ENCODE results near the gene RAB3C. TPM values are rescaled to one million over a fixed set of nuclear protein-coding genes. Genes with fewer than 3 reads are reported as not detected.

The RAB3C gene
- total and polyA plus RNA-seq, 10 donors: 0.06 to 2.0 (median 0.21) TPM; not detected in 2

DNA sequence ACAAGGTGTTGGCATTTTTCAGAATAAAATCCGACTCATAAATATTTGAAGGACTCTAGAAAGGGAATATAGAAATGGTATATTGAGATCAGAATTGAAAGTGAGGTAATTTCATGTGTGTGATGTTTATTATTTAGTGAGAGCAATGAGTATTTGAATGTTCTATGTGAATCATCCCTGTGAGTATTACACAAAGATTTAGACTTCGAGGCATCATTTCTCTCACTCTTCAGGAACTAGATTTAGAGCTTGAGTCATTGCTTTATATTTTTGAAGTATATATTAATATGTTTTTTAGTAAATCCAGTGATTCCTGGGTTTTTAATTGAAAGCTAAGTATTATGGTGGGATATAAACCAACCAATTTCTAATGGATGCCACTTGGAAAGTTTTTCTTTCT, 91.2 kb downstream of the RAB3C start:
- H3K27me3 ChIP-seq (replicated peaks in 1 of 7): no peaks in the 10 kb centered on the region
- WGBS, 5 donors: 56 to 91% (median 84%) methylated on average over 2 of the region's 2 CpGs
- H3K27ac ChIP-seq: no peak overlapping the region
- intact Hi-C loops (cut with DNase I; ENCODE audit: low total_unique reads): no loop called here
- no peak overlapping the region for H3K4me3 ChIP-seq
- H3K36me3 ChIP-seq: no peaks in the 10 kb centered on the region
- TF ChIP-seq POLR2AphosphoS5 (IDR thresholded peaks at IDR 0.05): no peak
- peaks cover 0 to 4% (median 0%) of the 10 kb centered on the region in 8 donors for H3K9me3 ChIP-seq
- DNase-seq: no peak
- no peaks in the 10 kb centered on the region for H3K4me1 ChIP-seq

GRCh38 chr5:58674711-58675110, 91.8 kb downstream of the RAB3C start:
- intact Hi-C loops (cut with DNase I; ENCODE audit: low total_unique reads): no loop called here
- H3K27me3 ChIP-seq (replicated peaks in 1 of 7): no peaks in the 10 kb centered on the region
- H3K9me3 ChIP-seq: no peaks in the 10 kb centered on the region
- TF ChIP-seq, protein P1, sequence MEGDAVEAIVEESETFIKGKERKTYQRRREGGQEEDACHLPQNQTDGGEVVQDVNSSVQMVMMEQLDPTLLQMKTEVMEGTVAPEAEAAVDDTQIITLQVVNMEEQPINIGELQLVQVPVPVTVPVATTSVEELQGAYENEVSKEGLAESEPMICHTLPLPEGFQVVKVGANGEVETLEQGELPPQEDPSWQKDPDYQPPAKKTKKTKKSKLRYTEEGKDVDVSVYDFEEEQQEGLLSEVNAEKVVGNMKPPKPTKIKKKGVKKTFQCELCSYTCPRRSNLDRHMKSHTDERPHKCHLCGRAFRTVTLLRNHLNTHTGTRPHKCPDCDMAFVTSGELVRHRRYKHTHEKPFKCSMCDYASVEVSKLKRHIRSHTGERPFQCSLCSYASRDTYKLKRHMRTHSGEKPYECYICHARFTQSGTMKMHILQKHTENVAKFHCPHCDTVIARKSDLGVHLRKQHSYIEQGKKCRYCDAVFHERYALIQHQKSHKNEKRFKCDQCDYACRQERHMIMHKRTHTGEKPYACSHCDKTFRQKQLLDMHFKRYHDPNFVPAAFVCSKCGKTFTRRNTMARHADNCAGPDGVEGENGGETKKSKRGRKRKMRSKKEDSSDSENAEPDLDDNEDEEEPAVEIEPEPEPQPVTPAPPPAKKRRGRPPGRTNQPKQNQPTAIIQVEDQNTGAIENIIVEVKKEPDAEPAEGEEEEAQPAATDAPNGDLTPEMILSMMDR (IDR thresholded peaks at IDR 0.05 in 8 of 11, conservative IDR thresholded peaks at IDR 0.05 in 3 of 11): no peak
- TF ChIP-seq POLR2A (IDR thresholded peaks at IDR 0.05) (no peak), POLR2AphosphoS5 (IDR thresholded peaks at IDR 0.05) (no peak)
- WGBS, 5 donors: 76 to 92% (median 86%) methylated on average over 2 of the region's 2 CpGs
- DNase-seq: no peak
- H3K27ac ChIP-seq: no peak overlapping the region
- H3K4me1 ChIP-seq: no peaks in the 10 kb centered on the region
- no peak overlapping the region for H3K4me3 ChIP-seq
- H3K36me3 ChIP-seq: no peaks in the 10 kb centered on the region

DNA sequence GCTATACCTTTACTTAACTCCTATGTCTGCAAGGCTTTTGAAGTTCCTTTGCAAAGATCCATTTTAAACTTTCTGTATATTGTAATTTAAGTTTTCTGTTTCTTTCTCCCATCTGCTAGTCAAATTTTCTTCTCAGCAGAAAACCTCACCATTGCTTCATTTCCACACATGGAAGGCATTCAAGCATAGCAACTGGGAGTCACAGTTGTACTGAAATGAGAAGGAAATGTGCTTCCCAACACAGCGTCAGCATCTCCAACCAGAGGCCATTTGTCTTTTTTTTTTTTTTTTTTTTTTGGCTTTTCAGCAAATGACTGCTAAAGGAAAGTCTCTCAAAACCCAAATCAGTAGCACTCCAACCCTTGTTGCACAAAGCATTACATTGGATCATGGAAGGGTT, 92.5 kb downstream of the RAB3C start:
- no peak for DNase-seq
- H3K36me3 ChIP-seq: no peaks in the 10 kb centered on the region
- intact Hi-C loops (cut with DNase I; ENCODE audit: low total_unique reads): no loop called here
- no peaks in the 10 kb centered on the region for H3K9me3 ChIP-seq
- H3K27ac ChIP-seq: no peak overlapping the region
- WGBS, 5 donors: 45 to 73% (median 66%) methylated on average over 1 of the region's 1 CpG
- TF ChIP-seq POLR2A (IDR thresholded peaks at IDR 0.05): no peak
- TF ChIP-seq POLR2AphosphoS5 (IDR thresholded peaks at IDR 0.05): no peak
- TF ChIP-seq, protein P1 (IDR thresholded peaks at IDR 0.05 in 8 of 11, conservative IDR thresholded peaks at IDR 0.05 in 3 of 11): no peak
- H3K27me3 ChIP-seq (replicated peaks in 1 of 7): no peaks in the 10 kb centered on the region
- no peak overlapping the region for H3K4me3 ChIP-seq
- no peaks in the 10 kb centered on the region for H3K4me1 ChIP-seq

- Histone ChIP-seq H3K36me3 (no peaks in the 10 kb centered on the region), H3K9me3 (no peaks in the 10 kb centered on the region), H3K27me3 (replicated peaks in 1 of 7) (no peaks in the 10 kb centered on the region), H3K4me1 (no peaks in the 10 kb centered on the region), H3K27ac (no peak overlapping the region), H3K4me3 (no peak overlapping the region)
- WGBS, 5 donors: 80 to 89% (median 83%) methylated on average over 2 of the region's 2 CpGs
- intact Hi-C loops (cut with DNase I; ENCODE audit: low total_unique reads): no loop called here
- TF ChIP-seq POLR2AphosphoS5 (IDR thresholded peaks at IDR 0.05): no peak
- no peak for TF ChIP-seq POLR2A (IDR thresholded peaks at IDR 0.05)
- TF ChIP-seq, protein P1 (IDR thresholded peaks at IDR 0.05 in 8 of 11, conservative IDR thresholded peaks at IDR 0.05 in 3 of 11): no peak
- DNase-seq: no peak
These were observed 94.8 kb downstream of the RAB3C start for GRCh38 chr5:58677650-58678049.

- WGBS, 5 donors: 62 to 82% (median 69%) methylated on average over 2 of the region's 2 CpGs
- TF ChIP-seq POLR2AphosphoS5 (IDR thresholded peaks at IDR 0.05) (no peak), POLR2A (IDR thresholded peaks at IDR 0.05) (no peak)
- TF ChIP-seq, protein P1 (IDR thresholded peaks at IDR 0.05 in 8 of 11, conservative IDR thresholded peaks at IDR 0.05 in 3 of 11): no peak
These were observed 97.6 kb downstream of the RAB3C start for GRCh38 chr5:58680503-58680902.

More at GRCh38 chr5:58680503-58680902, 97.6 kb downstream of the RAB3C start:
- peak overlapping the region in 1 of 8 donors; percentile 16 for H3K27ac ChIP-seq
- intact Hi-C loops (cut with DNase I; ENCODE audit: low total_unique reads): no loop called here
- no peaks in the 10 kb centered on the region for H3K36me3 ChIP-seq
- H3K4me3 ChIP-seq: no peak overlapping the region
- no peaks in the 10 kb centered on the region for H3K4me1 ChIP-seq
- H3K27me3 ChIP-seq (replicated peaks in 1 of 7): no peaks in the 10 kb centered on the region
- H3K9me3 ChIP-seq: no peaks in the 10 kb centered on the region
- no peak for DNase-seq

Measured in spleen (tissue), 11 donors.